IMR-90 (cell line): ENCODE measurements around the gene COX7A1. TPM values are rescaled to one million over a fixed set of nuclear protein-coding genes. Genes with fewer than 3 reads are reported as not detected.
"Not testable (repeated sequence)": the region's sequence is repeated elsewhere in the genome, so short reads cannot be mapped to it uniquely, and the experiment has no call there.

Source experiments
- ATAC-seq: fragments of 200-7000 bp; cut with Tn5 transposase; 2 replicates; pipeline ENCODE4 v1.9.1; 2020; ENCODE audit warnings: low read depth, mild to moderate bottlenecking, moderate library complexity
- BruUV-seq: library from RNA; stranded (reverse); fragments of 400-500 nt; replicated peaks from 2 replicates; lab custom pipeline; 2021; lab: Mats Ljungman, UMichigan
- CTCF ChIA-PET: fragments of 300-600 bp; formaldehyde crosslinking; extraction: SDS; loops from one replicate; lab custom pipeline; 2021; ENCODE audit warnings: antibody characterized with exemption; lab: Yijun Ruan, JAX
- POLR2A ChIA-PET: fragments of 300-600 bp; sonication (Branson Sonifier 250); formaldehyde crosslinking; loops from one replicate; lab custom pipeline; 2022; ENCODE audit warnings: antibody characterized with exemption; ENCODE audit not compliant: unreplicated experiment; lab: Charles Lee
- DNase-seq: peaks from one replicate; pipeline ENCODE4 v3.0.0; 2013
- H2AFZ ChIP-seq: replicated peaks from 2 replicates; pipeline ENCODE3; 2013; ENCODE audit warnings: low read length, mild to moderate bottlenecking; ENCODE audit not compliant: poor library complexity
- H2AK5ac ChIP-seq: 2 replicates; pipeline ENCODE4 v1.6.1; 2013; ENCODE audit warnings: low read depth, low read length, inconsistent platforms
- H2AK9ac ChIP-seq: replicated peaks from 2 replicates; pipeline ENCODE3; 2013; ENCODE audit warnings: mild to moderate bottlenecking, low read depth, low read length, moderate library complexity; ENCODE audit not compliant: poor library complexity
- H2BK120ac ChIP-seq: 2 replicates; pipeline ENCODE4 v1.6.1; 2013; ENCODE audit warnings: low read depth, low read length, inconsistent platforms
- H2BK15ac ChIP-seq: 3 replicates; pipeline ENCODE4 v1.6.1; 2013; ENCODE audit warnings: low read depth, low read length, inconsistent platforms
- H2BK20ac ChIP-seq: 2 replicates; pipeline ENCODE4 v1.6.1; 2013; ENCODE audit warnings: low read depth, mild to moderate bottlenecking, inconsistent platforms, low read length, moderate library complexity
- H2BK5ac ChIP-seq: 2 replicates; pipeline ENCODE4 v1.6.1; 2013; ENCODE audit warnings: mild to moderate bottlenecking, low read depth, low read length, inconsistent platforms; ENCODE audit not compliant: poor library complexity, severe bottlenecking
- H3K14ac ChIP-seq: replicated peaks from 2 replicates; pipeline ENCODE4 v1.6.1; 2013; ENCODE audit warnings: low read depth, low read length, inconsistent platforms
- H3K18ac ChIP-seq: 2 replicates; pipeline ENCODE4 v1.6.1; 2013; ENCODE audit warnings: low read depth, low read length, control low read depth
- H3K23ac ChIP-seq: 2 replicates; pipeline ENCODE4 v1.6.1; 2013; ENCODE audit warnings: low read depth, low read length, inconsistent platforms
- H3K27ac ChIP-seq: 2 replicates; pipeline ENCODE4 v1.5.1; 2013; ENCODE audit warnings: mild to moderate bottlenecking, control low read depth, low read length; ENCODE audit not compliant: insufficient read depth
- H3K27me3 ChIP-seq: 2 replicates; pipeline ENCODE4 v1.6.1; 2013; ENCODE audit warnings: low read length; ENCODE audit not compliant: control insufficient read depth, insufficient read depth
- H3K36me3 ChIP-seq: 2 replicates; pipeline ENCODE4 v1.6.1; 2013; ENCODE audit warnings: low read length, mixed read lengths; ENCODE audit not compliant: control insufficient read depth, insufficient read depth
- H3K4ac ChIP-seq: 2 replicates; pipeline ENCODE4 v1.6.1; 2013; ENCODE audit warnings: low read depth, low read length, inconsistent platforms
- H3K4me1 ChIP-seq: 2 replicates; pipeline ENCODE4 v1.6.1; 2013; ENCODE audit warnings: low read length, mixed read lengths; ENCODE audit not compliant: control insufficient read depth, insufficient read depth
- H3K4me2 ChIP-seq: 2 replicates; pipeline ENCODE4 v1.6.1; 2013; ENCODE audit warnings: low read depth, mild to moderate bottlenecking, control low read depth, low read length, moderate library complexity
- H3K4me3 ChIP-seq: 2 replicates; pipeline ENCODE4 v1.5.1; 2013; ENCODE audit warnings: low read depth, mild to moderate bottlenecking, control low read depth, low read length, moderate library complexity; ENCODE audit not compliant: insufficient read depth
- H3K56ac ChIP-seq: 2 replicates; pipeline ENCODE4 v1.6.1; 2013; ENCODE audit warnings: low read length, inconsistent platforms; ENCODE audit not compliant: insufficient read depth; ENCODE audit errors: extremely low read depth
- H3K79me1 ChIP-seq, 2 experiments: 2 replicates each; pipeline ENCODE4 v1.6.1; 2013; ENCODE audit warnings: low read length in 2 of 2, inconsistent platforms in 1 of 2, low read depth in 1 of 2
- H3K9ac ChIP-seq: 2 replicates; pipeline ENCODE4 v1.6.1; 2013; ENCODE audit warnings: low read depth, low read length, control low read depth
- H3K9me1 ChIP-seq: 2 replicates; pipeline ENCODE4 v1.6.1; 2013; ENCODE audit warnings: low read length, inconsistent platforms; ENCODE audit not compliant: insufficient read depth
- H3K9me3 ChIP-seq: 2 replicates; pipeline ENCODE4 v1.6.1; 2013; ENCODE audit warnings: low read length; ENCODE audit not compliant: control insufficient read depth, insufficient read depth
- H4K20me1 ChIP-seq: 2 replicates; pipeline ENCODE4 v1.6.1; 2013; ENCODE audit warnings: low read length, inconsistent platforms; ENCODE audit not compliant: insufficient read depth
- H4K5ac ChIP-seq: 2 replicates; pipeline ENCODE4 v1.6.1; 2013; ENCODE audit warnings: mild to moderate bottlenecking, low read depth, low read length, control low read depth
- H4K8ac ChIP-seq, 2 experiments: 2 replicates each; pipeline ENCODE4 v1.6.1; 2013; ENCODE audit warnings: low read depth in 2 of 2, low read length in 2 of 2, control low read depth in 1 of 2, inconsistent platforms in 1 of 2
- H4K91ac ChIP-seq: 2 replicates; pipeline ENCODE4 v1.6.1; 2013; ENCODE audit warnings: low read depth, low read length, inconsistent platforms; ENCODE audit not compliant: insufficient read depth
- WGBS, 2 experiments: methylation state at CpG; one replicate each; pipeline versions ENCODE4 v1.1.5 to v1.1.7; 2013; ENCODE audit warnings: missing lambda C conversion rate in 2 of 2; ENCODE audit not compliant: insufficient read length in 1 of 2; ENCODE audit errors: extremely low coverage in 2 of 2; 5-methylcytosine and 5-hydroxymethylcytosine counted together
- dilution Hi-C: fragments of 300-500 bp; cut with HindIII; formaldehyde crosslinking; loops from one replicate; pipeline ENCODE4 v1.14.3; 2018; ENCODE audit warnings: low sequenced_read_pairs; ENCODE audit not compliant: unreplicated experiment
- in situ Hi-C: fragments of 300-500 bp; cut with MboI; formaldehyde crosslinking; loops from 3 replicates; pipeline ENCODE4 v1.14.3; 2019; ENCODE audit warnings: low sequenced_read_pairs, inconsistent platforms, mixed read lengths
- intact Hi-C: fragments of 100-400 bp; cut with micrococcal nuclease; formaldehyde crosslinking; loops from 2 replicates; pipeline ENCODE4 v1.10.0; 2022
- polyA plus RNA-seq, 3 experiments: library from polyadenylated mRNA; depleted of rRNA; stranded (reverse); fragments of >200 nt; gene quantifications; 2 replicates each; pipeline ENCODE4 v1.2.3, GENCODE V29; 2012; ENCODE audit warnings: low replicate concordance in 1 of 3
- total RNA-seq: library from RNA; depleted of rRNA; stranded (reverse); fragments of >200 nt; gene quantifications from 2 replicates; pipeline ENCODE4 v1.2.3, GENCODE V29; 2012

Gene COX7A1
- total and polyA plus RNA-seq, 2 of the 4 experiments (the other 2 are of a cell fraction): 0.54 to 6.9 TPM

GRCh38 chr19:36131221-36131620, 21.0 kb downstream of the COX7A1 start:
- H2AFZ ChIP-seq, H4K91ac ChIP-seq, H3K56ac ChIP-seq, in situ Hi-C loops, CTCF ChIA-PET, H3K4ac ChIP-seq, H3K4me3 ChIP-seq, intact Hi-C loops, H3K9ac ChIP-seq, H3K23ac ChIP-seq, H3K79me1 ChIP-seq, H2BK20ac ChIP-seq, H3K4me1 ChIP-seq, H2AK9ac ChIP-seq, H2BK5ac ChIP-seq, H3K9me1 ChIP-seq, H3K9me3 ChIP-seq, H3K4me2 ChIP-seq, H3K14ac ChIP-seq, BruUV-seq, dilution Hi-C loops, DNase-seq, H3K27ac ChIP-seq, H4K8ac ChIP-seq, POLR2A ChIA-PET, H3K36me3 ChIP-seq, H4K5ac ChIP-seq, H4K20me1 ChIP-seq, H2AK5ac ChIP-seq, H3K27me3 ChIP-seq, H2BK120ac ChIP-seq, H2BK15ac ChIP-seq, H3K18ac ChIP-seq, ATAC-seq: not testable (repeated sequence)
- WGBS, 2 experiments: no CpG with 5 or more reads among the region's 6 CpGs
